NB4 (cell line): ENCODE data around the gene TTC33.

Experiments used
- DNase-seq: peaks from one replicate; pipeline ENCODE4 v3.0.0; 2010; ENCODE audit warnings: low read depth
- H3K4me3 ChIP-seq: one replicate; pipeline ENCODE4 v1.5.1; 2011; ENCODE audit warnings: mild to moderate bottlenecking, low read depth, low read length, moderate library complexity
- CTCF ChIP-seq: IDR thresholded peaks from one replicate; pipeline ENCODE4 v1.5.1; 2012; ENCODE audit warnings: low read depth, low read length
- MAX ChIP-seq: IDR thresholded peaks from 2 replicates; pipeline ENCODE4 v1.6.1; 2011; ENCODE audit warnings: low read depth, low read length
- MYC ChIP-seq: IDR thresholded peaks from 2 replicates; pipeline ENCODE4 v1.6.1; 2011; ENCODE audit warnings: low read depth, low read length
- POLR2A ChIP-seq: IDR thresholded peaks from 2 replicates; pipeline ENCODE4 v1.6.1; 2011; ENCODE audit warnings: mild to moderate bottlenecking; ENCODE audit not compliant: insufficient read length; ENCODE audit errors: extremely low read depth

TTC33 gene

GRCh38 chr5:40784916-40785315 is 29.2 kb upstream of the TTC33 start:
- no peak for DNase-seq
- TF ChIP-seq CTCF: no peak
- no peak for TF ChIP-seq MYC
- no peak for TF ChIP-seq POLR2A
- no peak for TF ChIP-seq MAX

GRCh38 chr5:40784027-40784653 is 28.4 kb upstream of the TTC33 start:
- DNase-seq: no peak
- TF ChIP-seq MYC (no peak), CTCF (no peak), POLR2A (no peak), MAX (no peak)
- H3K4me3 ChIP-seq: no peak overlapping the region

More at GRCh38 chr5:40784916-40785315, 29.2 kb upstream of the TTC33 start:
- H3K4me3 ChIP-seq: no peak overlapping the region

- TF ChIP-seq POLR2A (no peak), MAX (no peak), MYC (no peak), CTCF (no peak)
- H3K4me3 ChIP-seq: no peak overlapping the region
- no peak for DNase-seq
Measured at GRCh38 chr5:40781843-40782409, 26.2 kb upstream of the TTC33 start.

- TF ChIP-seq POLR2A (no peak), MYC (no peak), CTCF (no peak), MAX (no peak)
- no peak overlapping the region for H3K4me3 ChIP-seq
- no peak for DNase-seq
Measured at GRCh38 chr5:40780858-40781257, 25.1 kb upstream of the TTC33 start.

GRCh38 chr5:40780199-40780598 is 24.4 kb upstream of the TTC33 start:
- H3K4me3 ChIP-seq: no peak overlapping the region
- TF ChIP-seq MYC: no peak
- TF ChIP-seq CTCF: no peak
- DNase-seq: no peak

GRCh38 chr5:40779561-40779960 is 23.8 kb upstream of the TTC33 start:
- TF ChIP-seq CTCF (no peak), MYC (no peak), POLR2A (no peak), MAX (no peak)

More at GRCh38 chr5:40779561-40779960, 23.8 kb upstream of the TTC33 start:
- no peak overlapping the region for H3K4me3 ChIP-seq
- DNase-seq: no peak
